ENCODE data around the gene MCC.

DNA sequence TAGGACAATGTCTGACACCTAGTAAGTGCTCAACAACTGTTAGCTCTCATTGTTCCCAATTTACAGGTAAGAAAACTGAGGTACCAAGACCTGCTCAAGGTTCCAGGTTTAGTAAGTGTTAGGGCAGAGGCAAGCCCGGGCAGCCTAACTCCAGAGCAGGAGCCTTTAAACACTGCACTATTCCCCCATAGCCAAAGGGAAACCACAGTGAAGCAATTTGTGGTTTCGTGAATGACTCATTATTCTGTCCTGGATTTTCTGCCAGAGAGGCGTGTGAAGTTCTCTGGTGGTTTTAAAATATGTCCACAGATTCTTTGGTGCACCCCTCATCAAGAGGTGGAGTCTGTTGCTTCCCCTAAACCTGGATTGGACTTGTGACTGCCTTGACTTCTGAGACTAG is 1.0 kb upstream of the MCC start:
- TF ChIP-seq EZH2phosphoT487 (IDR thresholded peaks at IDR 0.05; ENCODE audit: borderline replicate concordance, low read depth, low read length) = no peak
- TF ChIP-seq, protein P1, sequence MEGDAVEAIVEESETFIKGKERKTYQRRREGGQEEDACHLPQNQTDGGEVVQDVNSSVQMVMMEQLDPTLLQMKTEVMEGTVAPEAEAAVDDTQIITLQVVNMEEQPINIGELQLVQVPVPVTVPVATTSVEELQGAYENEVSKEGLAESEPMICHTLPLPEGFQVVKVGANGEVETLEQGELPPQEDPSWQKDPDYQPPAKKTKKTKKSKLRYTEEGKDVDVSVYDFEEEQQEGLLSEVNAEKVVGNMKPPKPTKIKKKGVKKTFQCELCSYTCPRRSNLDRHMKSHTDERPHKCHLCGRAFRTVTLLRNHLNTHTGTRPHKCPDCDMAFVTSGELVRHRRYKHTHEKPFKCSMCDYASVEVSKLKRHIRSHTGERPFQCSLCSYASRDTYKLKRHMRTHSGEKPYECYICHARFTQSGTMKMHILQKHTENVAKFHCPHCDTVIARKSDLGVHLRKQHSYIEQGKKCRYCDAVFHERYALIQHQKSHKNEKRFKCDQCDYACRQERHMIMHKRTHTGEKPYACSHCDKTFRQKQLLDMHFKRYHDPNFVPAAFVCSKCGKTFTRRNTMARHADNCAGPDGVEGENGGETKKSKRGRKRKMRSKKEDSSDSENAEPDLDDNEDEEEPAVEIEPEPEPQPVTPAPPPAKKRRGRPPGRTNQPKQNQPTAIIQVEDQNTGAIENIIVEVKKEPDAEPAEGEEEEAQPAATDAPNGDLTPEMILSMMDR (conservative IDR thresholded peaks at IDR 0.05; ENCODE audit: low read length) = no peak
